GM12892 (cell line): ENCODE measurements around the gene VIPR2.

Experiments used
- DNase-seq: peaks from one replicate; pipeline ENCODE4 v3.0.0; 2011; ENCODE audit not compliant: insufficient read length
- FAIRE-seq: peaks from 2 replicates; lab custom pipeline; 2011; peaks lifted over from hg19 to GRCh38; lab: Jason Lieb, UNC
- POLR2A ChIP-seq: IDR thresholded peaks from 2 replicates; pipeline ENCODE4 v1.6.1; 2011; ENCODE audit warnings: low read depth, low read length, control low read depth
- POLR2AphosphoS5 ChIP-seq: IDR thresholded peaks from 2 replicates; pipeline ENCODE4 v1.6.1; 2011; ENCODE audit warnings: low read depth, low read length, control low read depth
- TAF1 ChIP-seq: IDR thresholded peaks from 2 replicates; pipeline ENCODE4 v1.6.1; 2011; ENCODE audit warnings: low read depth, mild to moderate bottlenecking, control low read depth, low read length, borderline replicate concordance

The VIPR2 gene

DNA sequence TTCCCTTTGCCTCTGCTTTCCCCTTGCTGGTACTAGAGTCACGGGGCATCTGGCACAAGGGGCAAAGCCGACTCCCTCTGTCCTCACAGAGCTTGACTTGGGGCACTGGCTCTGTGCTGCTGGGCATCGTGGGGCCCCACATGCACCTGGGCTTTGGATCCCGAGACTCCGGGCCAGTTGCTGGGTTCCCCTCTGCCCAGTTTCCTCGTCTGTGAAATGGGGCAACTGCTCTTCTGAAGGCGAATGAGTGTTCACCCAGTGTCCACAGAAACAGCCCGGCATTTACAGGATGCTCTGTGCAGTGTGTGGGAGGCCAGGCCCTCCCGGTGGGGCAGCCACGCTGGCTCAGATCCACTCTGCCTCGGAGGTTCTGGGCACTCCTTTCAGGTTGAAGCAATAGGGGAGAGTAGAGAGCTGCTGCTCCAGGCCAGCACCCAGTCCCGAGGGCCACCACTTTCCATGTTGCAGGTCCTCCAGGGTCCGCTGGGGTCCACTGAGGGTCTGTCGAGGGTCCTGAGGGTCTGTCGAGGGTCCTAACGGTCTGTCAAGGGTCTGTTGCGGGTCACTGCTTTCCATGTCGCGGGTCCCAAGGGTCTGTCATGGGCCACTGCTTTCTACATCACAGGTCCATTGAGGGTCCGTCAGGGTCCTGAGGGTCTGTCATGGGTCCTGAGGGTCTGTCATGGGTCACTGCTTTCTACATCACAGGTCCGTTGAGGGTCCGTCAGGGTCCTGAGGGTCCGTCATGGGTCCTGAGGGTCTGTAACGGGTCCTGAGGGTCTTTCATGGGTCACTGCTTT is 103.6 kb downstream of the VIPR2 start:
- FAIRE-seq (no peak), DNase-seq (no peak)
- no peak for TF ChIP-seq POLR2AphosphoS5
- no peak for TF ChIP-seq TAF1
- no peak for TF ChIP-seq POLR2A

DNA sequence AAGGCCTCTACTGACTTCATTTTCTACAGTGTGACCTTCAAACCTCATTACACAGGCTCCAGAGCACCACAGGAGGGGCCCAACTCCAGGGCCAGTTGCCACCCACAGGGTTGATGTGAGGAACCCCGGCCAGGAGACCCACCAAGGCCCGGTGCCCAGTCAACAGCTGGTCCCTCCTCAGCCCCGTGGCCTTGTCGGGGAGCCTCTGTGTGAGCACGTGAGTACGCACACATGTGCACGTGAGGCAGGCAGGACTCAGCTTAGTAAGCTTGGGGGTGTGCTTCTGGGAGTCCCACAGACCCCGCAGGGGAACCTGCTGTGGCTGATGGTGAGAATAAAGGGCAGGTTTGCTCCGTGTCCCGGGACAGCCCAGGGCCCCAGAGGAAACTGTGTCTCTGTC is 104.5 kb downstream of the VIPR2 start:
- FAIRE-seq = no peak
- DNase-seq = no peak
- no peak for TF ChIP-seq TAF1
- no peak for TF ChIP-seq POLR2A
- TF ChIP-seq POLR2AphosphoS5 = no peak

DNA sequence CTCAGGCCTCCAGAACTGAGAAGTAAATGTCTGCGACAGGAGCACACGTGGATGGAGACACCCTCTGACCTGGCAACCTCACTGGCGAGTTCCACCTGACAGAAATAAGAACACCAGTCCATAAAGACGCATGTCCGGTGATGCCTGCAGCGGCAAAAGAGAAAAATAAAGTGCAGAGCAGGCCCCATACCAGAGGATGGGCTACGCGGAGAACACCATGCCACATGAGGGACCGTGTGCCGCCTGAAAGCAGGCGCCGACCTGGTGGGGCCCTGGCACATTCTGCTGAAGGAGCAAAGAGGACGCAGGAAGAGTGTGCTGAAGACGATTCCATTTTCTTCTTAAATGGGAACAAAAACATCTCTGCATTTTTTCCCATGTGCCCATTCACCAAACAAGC is 105.0 kb downstream of the VIPR2 start:
- no peak for FAIRE-seq
- TF ChIP-seq POLR2AphosphoS5 (no peak), POLR2A (no peak), TAF1 (no peak)

DNA sequence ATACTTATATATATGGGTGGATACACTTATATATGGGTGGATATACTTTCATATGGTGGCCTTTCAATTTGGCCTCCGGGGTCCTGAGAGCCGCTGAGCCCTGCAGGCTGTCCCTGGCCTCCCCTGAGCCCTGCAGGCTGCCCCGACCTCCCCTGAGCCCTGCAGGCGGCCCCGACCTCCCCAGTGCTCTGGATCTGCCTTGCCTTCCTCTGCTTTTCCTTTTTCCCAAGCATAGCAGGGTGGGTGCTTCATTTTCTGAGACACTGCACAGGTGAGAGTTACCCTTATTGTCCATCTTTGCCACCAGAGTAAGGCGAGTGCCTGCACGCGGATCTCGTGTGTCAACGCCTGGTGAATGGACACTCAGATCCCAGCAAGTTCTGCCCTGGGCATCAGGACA is 106.6 kb downstream of the VIPR2 start:
- TF ChIP-seq POLR2A (no peak), TAF1 (no peak)
- DNase-seq (no peak), FAIRE-seq (no peak)

More for the DNA sequence above, 105.0 kb downstream of the VIPR2 start:
- DNase-seq = no peak

GRCh38 chr7:159036916-159037605 is 107.6 kb downstream of the VIPR2 start:
- DNase-seq = no peak

GRCh38 chr7:159035571-159036073 is 109.0 kb downstream of the VIPR2 start:
- DNase-seq (no peak), FAIRE-seq (no peak)
- TF ChIP-seq POLR2A (no peak), POLR2AphosphoS5 (no peak), TAF1 (no peak)

More at GRCh38 chr7:159036916-159037605, 107.6 kb downstream of the VIPR2 start:
- FAIRE-seq = no peak
- TF ChIP-seq POLR2AphosphoS5 (no peak), POLR2A (no peak), TAF1 (no peak)

GRCh38 chr7:159034988-159035387 is 109.7 kb downstream of the VIPR2 start:
- no peak for DNase-seq
- TF ChIP-seq POLR2AphosphoS5 (no peak), TAF1 (no peak)
- no peak for FAIRE-seq

DNA sequence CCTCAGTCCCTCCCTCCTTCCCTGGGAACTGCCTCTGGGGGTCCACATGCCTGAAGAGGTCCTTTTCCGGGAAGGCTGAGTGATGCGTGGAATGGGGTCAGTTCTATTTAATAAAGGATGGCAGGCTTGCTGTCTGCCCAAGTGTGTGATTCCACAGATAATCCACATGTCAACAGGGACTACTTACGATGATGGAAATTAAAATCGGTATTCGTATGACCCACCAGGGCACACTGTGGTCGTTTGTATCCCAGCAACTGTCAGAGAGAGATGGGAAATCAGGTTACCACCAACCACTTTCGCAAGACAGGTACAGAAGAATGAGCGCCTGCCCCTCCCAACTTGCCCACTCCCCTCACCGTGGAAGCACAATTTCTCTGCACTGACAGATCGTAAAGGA is 110.3 kb downstream of the VIPR2 start:
- TF ChIP-seq TAF1 = no peak
- no peak for TF ChIP-seq POLR2A
- no peak for TF ChIP-seq POLR2AphosphoS5
- DNase-seq (no peak), FAIRE-seq (no peak)

GRCh38 chr7:159033956-159034355 is 110.7 kb downstream of the VIPR2 start:
- TF ChIP-seq TAF1 (no peak), POLR2A (no peak), POLR2AphosphoS5 (no peak)
- DNase-seq (no peak), FAIRE-seq (no peak)

- no peak for DNase-seq
- FAIRE-seq = no peak
- TF ChIP-seq POLR2AphosphoS5 (no peak), TAF1 (no peak), POLR2A (no peak)
These were observed 111.2 kb downstream of the VIPR2 start for GRCh38 chr7:159033473-159033825.

- no peak for FAIRE-seq
- TF ChIP-seq TAF1 = no peak
- TF ChIP-seq POLR2AphosphoS5 = no peak
- no peak for TF ChIP-seq POLR2A
- no peak for DNase-seq
These were observed 111.8 kb downstream of the VIPR2 start for GRCh38 chr7:159032753-159033472.

DNA sequence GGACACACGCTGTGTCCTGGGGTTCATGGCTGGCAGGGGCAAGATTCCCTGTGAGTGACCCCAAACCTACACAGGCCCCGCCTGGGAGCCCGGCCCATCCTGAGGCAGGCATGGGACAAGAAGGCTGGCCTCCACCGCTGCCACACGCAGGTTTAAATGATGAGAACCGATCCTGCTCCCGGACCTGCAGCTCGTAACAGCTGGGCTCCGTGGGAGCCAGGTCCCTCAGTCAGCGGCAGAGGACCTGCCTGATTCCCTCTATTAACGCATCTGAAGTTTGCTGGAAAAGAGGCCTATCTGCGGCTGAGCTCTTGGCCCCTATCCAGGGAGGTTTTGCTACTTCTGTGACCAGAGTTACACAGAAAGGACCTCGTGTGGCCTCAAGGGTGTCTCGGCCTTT is 112.3 kb downstream of the VIPR2 start:
- TF ChIP-seq POLR2A (no peak), POLR2AphosphoS5 (no peak), TAF1 (no peak)
- no peak for DNase-seq
- FAIRE-seq = no peak
